ENCODE data around the gene ZNF446. TPM values are rescaled to one million over a fixed set of nuclear protein-coding genes. Genes with fewer than 3 reads are reported as not detected.

The ZNF446 gene
- total and polyA plus RNA-seq, 10 of the 15 experiments (the other 5 are each of a cell fraction or from before 2014, with no cell fraction given) = 0.14 to 6.9 (median 4.1) TPM

GRCh38 chr19:58466760-58467589 is 9.2 kb upstream of the ZNF446 start, which contains the start of gene ZNF324 (continued):
- TF ChIP-seq, protein P1, sequence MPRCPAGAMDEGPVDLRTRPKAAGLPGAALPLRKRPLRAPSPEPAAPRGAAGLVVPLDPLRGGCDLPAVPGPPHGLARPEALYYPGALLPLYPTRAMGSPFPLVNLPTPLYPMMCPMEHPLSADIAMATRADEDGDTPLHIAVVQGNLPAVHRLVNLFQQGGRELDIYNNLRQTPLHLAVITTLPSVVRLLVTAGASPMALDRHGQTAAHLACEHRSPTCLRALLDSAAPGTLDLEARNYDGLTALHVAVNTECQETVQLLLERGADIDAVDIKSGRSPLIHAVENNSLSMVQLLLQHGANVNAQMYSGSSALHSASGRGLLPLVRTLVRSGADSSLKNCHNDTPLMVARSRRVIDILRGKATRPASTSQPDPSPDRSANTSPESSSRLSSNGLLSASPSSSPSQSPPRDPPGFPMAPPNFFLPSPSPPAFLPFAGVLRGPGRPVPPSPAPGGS (IDR thresholded peaks at IDR 0.05; ENCODE audit: borderline replicate concordance, insufficient read depth, low read depth, low read length, poor library complexity, severe bottlenecking) = no peak
- TF ChIP-seq RELA (IDR thresholded peaks at IDR 0.05; ENCODE audit: borderline replicate concordance, partially characterized antibody) (peak; percentile 71), CHD1 (IDR thresholded peaks at IDR 0.05; ENCODE audit: low read depth, low read length) (no peak), MYC (IDR thresholded peaks at IDR 0.05; ENCODE audit: insufficient read depth, insufficient read length, insufficient replicate concordance, low read length, severe bottlenecking) (no peak), RUNX3 (IDR thresholded peaks at IDR 0.05; ENCODE audit: low read length) (no peak)
- TF ChIP-seq, protein P2, sequence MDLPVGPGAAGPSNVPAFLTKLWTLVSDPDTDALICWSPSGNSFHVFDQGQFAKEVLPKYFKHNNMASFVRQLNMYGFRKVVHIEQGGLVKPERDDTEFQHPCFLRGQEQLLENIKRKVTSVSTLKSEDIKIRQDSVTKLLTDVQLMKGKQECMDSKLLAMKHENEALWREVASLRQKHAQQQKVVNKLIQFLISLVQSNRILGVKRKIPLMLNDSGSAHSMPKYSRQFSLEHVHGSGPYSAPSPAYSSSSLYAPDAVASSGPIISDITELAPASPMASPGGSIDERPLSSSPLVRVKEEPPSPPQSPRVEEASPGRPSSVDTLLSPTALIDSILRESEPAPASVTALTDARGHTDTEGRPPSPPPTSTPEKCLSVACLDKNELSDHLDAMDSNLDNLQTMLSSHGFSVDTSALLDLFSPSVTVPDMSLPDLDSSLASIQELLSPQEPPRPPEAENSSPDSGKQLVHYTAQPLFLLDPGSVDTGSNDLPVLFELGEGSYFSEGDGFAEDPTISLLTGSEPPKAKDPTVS (IDR thresholded peaks at IDR 0.05; ENCODE audit: low read depth, low read length) = no peak

DNA sequence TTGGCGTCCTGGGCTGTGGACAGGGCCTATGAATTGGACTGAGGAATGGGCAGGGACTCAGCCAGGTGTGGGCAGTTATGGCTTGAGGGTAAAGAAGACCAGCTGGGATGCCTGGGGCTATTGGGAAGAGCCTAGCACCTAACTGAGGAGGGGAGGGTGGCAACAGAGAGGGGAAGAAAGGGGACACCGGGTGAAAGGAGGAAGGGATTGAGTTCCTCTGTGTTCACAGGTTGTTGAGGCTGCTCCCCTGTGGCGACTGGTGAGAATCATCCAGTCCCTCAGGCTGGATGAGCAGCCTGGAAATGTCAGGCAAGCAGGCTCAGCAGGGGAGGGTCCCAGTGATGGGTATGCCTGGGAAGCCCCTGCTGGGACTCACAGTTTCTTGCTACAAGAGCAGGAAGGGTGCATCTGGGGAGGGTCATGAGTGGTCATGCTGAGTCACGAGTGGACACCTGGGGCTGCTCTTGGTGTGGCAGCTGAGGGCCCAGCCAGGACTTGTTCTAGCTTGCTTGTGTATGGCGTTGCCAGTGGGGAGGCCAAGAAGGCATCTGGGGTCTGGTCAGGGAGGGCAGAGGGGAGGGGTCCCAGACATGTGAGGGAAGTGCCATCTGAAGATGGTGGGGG is 7.8 kb upstream of the ZNF446 start:
- Histone ChIP-seq H2AFZ (ENCODE audit: control insufficient read depth, low read depth, low read length) (no peak overlapping the region), H3K9ac (ENCODE audit: control insufficient read depth, insufficient read depth, low read length) (no peak overlapping the region), H4K20me1 (ENCODE audit: control insufficient read depth, insufficient read depth) (no peaks in the 10 kb centered on the region), H3K27ac (ENCODE audit: control insufficient read depth, insufficient read depth) (no peak overlapping the region), H3K9me3 (replicated peaks; ENCODE audit: control insufficient read depth, insufficient read depth, low read length) (no peaks in the 10 kb centered on the region), H3K4me3 (peak overlapping the region; percentile 61; the same call in 1 of the 2 replicates), H3K4me1 (ENCODE audit: control insufficient read depth, insufficient read depth, low read length) (peaks cover 14% of the 10 kb centered on the region), H3K27me3 (replicated peaks in 1 of 2; ENCODE audit: control insufficient read depth in 2 of 2, insufficient read depth in 2 of 2, low read length in 1 of 2) (no peaks in the 10 kb centered on the region), H3K79me2 (ENCODE audit: control insufficient read depth, insufficient read depth, low read length) (peaks cover 17% of the 10 kb centered on the region), H3K36me3 (ENCODE audit: control insufficient read depth in 2 of 2, insufficient read depth in 2 of 2, low read length in 1 of 2) (peaks cover 7% of the 10 kb centered on the region in 2 experiments), H3K4me2 (ENCODE audit: control insufficient read depth, insufficient read depth) (peak overlapping the region; percentile 32; the same call in 1 of the 2 replicates)
- DNase-seq (ENCODE audit: low read depth, low spot score) (no peak), ATAC-seq (no peak), FAIRE-seq (no peak)
- CTCF ChIA-PET = no interaction called here
- RAD21 ChIA-PET (ENCODE audit: unreplicated experiment) = no interaction called here
- in situ Hi-C loops (cut with MboI) (no loop called here), intact Hi-C loops (cut with micrococcal nuclease; ENCODE audit: unreplicated experiment) (loop anchor here (5.0 kb wide), 2 partner anchors 61 to 141 kb away; partner anchors contain the start of genes ZNF584 and ZSCAN22)
- WGBS (ENCODE audit: insufficient coverage, insufficient replicate concordance, low lambda C conversion rate, missing lambda C conversion rate) = 38% methylated on average over 5 of the region's 5 CpGs
- SMC1A ChIA-PET (ENCODE audit: uncharacterized antibody, unreplicated experiment) = interaction anchor here (1.3 to 1.5 kb wide), 2 partner anchors 59 to 60 kb away, joined by 3 to 4 read pairs; partner anchors contain the start of gene ZNF584
- no TSS peak for BruUV-seq (replicated peaks)
- POLR2A ChIA-PET = no interaction called here
- TF ChIP-seq POU2F2 (IDR thresholded peaks at IDR 0.05; ENCODE audit: borderline replicate concordance, low read depth, low read length) = no peak
- TF ChIP-seq EGR1 (IDR thresholded peaks at IDR 0.05; ENCODE audit: borderline replicate concordance in 1 of 2, low read depth in 2 of 2, low read length in 2 of 2) = no peak
- TF ChIP-seq ETV6 (conservative IDR thresholded peaks at IDR 0.05 in 1 of 2, IDR thresholded peaks at IDR 0.05 in 1 of 2; ENCODE audit: borderline replicate concordance in 1 of 2, low read depth in 1 of 2) = no peak
- no peak for TF ChIP-seq SIN3A (IDR thresholded peaks at IDR 0.05; ENCODE audit: low read depth, low read length)
- no peak for TF ChIP-seq E2F4 (IDR thresholded peaks at IDR 0.05; ENCODE audit: low read depth, low read length)
